HS-5 (cell line): ENCODE results near the gene ZBTB17.

Source experiments
- DNase-seq: peaks from one replicate; pipeline ENCODE4 v3.0.0-alpha.2; 2012; ENCODE audit warnings: low read depth

Gene ZBTB17

GRCh38 chr1:15946571-15947381 lies 29.1 kb downstream of the ZBTB17 start:
- no peak for DNase-seq

GRCh38 chr1:15945832-15946448 lies 30.0 kb downstream of the ZBTB17 start:
- no peak for DNase-seq

DNA sequence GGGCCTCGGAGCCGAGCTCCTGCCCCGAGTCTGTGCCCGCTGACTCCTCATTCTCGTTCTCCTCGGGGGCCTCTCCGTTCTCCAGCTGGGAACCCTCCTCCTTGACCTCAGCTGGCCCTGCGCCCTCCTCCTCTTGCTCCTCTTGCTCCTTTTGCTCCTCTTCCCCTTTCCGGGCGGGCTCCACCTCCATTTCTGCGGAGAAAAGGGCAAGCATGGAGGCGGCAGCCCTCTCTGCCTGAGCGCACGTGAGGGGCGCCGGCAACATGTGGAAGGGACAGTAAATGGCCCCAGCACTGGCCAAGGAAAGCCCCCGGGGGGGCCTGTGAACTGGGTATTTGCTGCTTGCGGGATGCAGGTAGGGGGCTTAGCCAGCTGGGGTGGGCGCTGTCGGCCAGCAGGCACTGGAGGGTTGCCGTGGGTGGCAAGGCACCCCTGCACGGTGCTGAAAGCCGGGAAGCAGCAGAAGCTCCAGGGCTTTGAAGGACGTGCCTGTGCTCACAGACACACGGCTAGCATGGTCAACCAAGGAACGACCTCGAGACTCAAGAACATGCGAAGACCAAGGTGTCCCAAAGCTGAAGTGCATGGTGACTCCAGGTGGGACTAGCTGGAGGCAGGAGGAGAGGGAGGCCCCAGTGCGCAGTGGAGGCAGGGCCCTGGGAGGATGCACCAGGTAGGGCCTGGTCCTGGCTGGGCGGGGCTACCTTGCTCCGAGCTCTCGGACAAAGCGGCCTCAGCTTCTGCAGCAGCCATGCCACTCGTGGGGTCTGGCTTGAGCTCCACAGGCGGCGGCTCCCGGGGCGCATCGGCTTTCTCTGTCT lies 30.7 kb downstream of the ZBTB17 start:
- DNase-seq = no peak

GRCh38 chr1:15944308-15945010 lies 31.4 kb downstream of the ZBTB17 start:
- no peak for DNase-seq

DNA sequence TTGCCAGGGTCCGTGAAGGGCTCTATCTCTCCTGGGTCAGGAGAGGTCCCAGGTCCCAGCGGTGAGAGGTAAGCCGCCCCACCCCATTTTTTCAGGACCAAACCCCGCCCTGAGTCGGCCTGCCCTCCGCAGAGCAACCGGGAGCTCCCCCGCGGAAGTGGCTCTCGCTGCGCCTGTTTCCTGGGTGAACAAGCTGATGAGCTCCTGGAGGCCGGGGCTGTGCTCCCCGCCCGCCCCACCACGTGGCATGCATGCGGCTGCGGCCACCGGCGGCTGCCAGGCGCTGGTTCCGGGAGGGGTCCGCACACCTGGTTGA lies 32.0 kb downstream of the ZBTB17 start:
- no peak for DNase-seq

DNA sequence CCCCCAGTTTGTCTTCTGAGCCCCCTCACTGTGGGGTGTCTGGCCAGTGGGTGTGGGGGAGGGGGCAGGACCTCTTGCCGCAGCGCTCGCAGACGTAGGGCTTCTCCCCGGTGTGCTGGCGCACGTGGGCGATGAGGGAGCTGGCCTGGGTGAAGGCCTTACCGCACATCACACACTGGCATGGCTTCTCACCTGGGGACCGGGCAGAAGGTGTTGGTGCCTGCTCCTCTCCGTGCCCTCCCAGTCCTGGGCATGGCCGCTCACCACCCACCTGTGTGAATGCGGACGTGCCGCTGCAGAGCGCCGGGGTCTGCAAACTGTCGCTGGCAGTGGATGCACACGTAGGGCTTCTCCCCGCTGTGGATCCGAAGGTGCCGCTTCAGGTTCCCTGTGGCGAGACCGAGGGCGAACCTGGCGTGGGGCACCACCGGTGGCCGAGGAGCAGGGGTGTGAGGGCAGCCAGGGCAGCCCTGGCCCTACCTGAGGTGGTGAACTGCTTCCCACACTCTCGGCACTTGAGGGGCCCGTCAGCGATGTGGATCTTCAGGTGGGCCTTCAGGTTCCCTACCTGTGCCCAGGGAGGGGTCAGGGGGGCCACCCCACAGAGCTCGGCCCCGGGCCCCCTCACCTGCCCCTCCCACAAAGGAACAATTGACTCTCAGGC lies 32.4 kb downstream of the ZBTB17 start:
- DNase-seq = no peak

GRCh38 chr1:15942661-15943327 lies 33.1 kb downstream of the ZBTB17 start:
- DNase-seq = no peak

DNA sequence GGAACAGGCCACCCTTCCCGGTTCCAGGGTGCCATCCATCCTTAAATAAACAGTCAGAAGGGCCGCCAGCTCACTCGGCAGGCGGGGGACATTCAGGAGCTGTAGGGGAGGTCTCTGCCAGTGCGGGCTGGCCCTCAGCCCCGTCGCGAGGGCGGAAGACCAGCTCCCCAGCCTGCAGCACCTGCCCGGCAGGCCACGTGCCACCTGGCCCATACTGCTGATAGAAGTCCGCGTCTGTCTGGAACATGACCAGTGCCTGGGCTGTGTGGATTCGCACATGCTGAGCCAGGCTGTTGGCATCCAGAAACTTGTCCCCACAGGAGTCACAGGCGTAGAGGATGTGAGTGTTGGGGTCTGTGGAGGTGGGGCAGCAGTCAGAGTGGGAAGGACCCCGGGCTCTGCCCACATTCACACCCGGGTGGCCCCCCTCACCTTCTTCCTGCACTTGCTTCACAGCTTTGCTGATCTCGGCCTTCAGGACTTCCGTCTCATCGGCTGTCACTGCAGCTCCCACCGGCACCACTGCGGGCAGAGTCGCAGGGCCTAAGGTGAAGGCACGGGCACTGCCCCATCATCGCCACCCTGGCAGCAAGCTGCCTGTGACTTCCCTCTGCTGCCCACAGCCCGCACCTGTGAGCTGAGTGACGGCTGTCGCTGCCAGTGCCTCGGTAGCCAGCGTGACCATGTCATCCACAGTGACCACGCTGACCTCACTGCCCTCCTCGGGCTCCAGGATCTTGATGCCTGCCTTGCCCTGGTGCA lies 33.8 kb downstream of the ZBTB17 start:
- DNase-seq = no peak

DNA sequence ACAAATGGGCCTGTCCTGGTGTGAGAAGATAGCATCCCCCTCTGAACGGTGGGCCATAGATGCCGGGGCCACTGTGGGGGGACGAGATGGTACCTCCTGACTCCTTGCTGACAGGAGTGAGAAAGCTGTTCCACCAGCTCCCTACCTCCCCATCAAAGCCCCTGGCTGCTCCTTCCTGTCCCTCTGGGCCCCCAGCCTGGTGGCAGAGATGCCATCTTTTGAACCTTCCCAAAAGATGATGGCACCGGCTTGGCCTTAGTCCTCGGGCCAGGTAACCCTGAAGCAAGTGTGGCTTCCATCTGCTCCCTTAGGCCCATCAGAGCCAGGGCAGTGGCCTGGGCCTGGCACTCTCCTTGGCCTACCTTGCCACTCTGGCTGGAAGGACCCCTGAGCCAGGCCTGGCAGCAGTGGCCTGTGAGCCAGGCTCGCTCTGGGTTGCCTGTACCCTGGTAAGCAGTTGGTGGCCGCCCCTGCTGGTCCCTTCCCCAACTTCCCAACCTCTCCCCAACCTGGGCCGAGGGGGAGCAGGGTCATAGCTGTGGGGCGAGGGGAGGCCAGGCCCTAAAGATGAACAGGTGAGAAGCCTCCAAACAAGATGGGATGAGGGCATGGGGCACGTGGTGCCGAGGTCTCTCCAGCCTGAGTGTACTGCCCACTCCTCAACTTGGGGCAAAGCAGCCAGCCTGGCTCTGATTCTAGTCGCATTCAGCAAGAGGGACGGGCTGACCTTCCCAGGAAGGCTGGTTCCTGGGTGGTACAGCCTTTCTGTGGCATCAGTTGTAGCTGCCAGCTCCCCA lies 34.7 kb downstream of the ZBTB17 start:
- DNase-seq = no peak

DNA sequence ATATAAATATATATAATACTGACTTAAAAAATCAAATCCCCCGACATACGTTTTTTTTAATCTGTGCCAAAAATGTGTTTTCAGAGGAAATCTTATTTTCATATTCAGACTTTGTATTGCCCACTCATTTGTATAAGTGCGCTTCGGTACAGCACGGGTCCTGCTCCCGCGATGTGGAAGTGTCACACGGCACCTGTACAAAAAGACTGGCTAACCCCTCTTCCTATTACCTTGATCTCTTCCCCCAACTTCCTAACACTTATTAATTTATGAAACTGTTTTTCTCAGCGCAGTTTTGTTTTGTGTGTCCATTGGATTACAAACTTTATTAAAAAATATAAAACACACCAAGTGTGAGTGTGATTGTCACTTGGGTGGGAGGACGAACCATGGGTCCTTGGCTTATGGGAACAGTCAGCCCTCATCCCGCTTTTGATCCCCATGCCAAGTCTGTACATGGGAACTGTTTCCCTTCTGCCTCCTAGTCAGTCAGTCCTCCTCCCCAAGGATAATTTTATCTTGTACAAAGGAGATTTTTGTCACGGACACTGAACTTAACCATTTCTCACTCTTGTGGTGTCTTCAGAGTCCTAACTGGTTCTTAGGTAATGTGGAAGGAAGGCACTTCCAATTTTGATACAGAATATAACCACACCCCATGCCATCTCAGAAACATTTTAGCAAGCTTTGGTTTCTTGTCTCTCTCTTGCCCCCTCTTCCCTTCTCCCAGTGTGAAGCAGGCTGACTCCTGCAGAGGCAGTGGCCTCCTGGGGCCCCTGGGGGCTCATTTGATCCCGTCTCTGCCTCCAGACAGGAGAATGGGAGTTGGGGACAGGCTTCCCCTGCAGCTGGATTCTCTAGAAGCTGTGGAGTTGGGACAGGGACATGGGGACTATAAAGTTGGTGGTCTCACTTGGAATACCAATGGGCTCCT lies 35.5 kb downstream of the ZBTB17 start:
- DNase-seq = no peak

DNA sequence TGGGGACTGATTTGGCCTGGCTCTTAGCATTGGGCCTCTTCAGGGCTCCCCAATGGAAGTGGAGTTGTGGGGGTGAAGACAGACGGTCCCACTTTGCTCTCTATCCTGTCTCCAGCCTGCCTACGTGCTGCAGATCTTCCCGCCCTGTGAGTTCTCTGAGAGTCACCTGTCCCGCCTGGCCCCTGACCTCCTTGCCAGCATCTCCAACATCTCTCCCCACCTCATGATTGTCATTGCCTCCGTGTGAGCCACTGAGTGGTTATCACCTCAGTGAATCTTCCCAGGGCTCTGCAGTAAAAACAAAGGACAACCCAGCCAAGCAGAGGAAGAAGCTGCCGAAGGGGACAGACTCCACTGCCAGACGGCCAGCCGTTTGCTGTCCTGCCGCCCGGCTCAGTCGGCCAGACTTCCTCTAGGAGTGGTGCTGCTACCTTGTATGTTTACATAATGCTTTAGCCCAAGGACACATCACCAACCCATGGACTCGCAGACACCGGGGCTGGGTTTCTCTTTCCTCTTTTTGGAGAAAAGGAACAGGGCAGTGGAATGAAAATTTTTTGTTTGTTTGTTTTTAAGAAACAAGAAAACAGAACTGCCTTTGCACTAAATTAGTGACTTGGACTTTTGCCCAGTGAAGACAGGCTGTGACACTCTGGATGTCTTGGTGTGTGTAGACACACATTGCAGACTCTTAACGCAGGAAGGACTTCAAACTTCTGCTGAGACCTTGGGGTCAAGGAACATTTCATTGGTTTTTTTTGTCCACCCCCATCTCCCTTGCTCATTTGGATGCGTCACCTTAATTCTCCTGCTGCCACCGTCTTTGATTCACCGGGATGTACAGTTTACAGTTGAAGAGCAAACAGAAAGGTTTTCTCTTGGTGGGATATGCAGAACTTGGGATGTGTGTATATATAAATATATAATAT lies 36.5 kb downstream of the ZBTB17 start:
- no peak for DNase-seq

GRCh38 chr1:15938628-15939161 lies 37.2 kb downstream of the ZBTB17 start:
- no peak for DNase-seq

- DNase-seq = no peak
These were observed 38.2 kb downstream of the ZBTB17 start for GRCh38 chr1:15937706-15938168.

DNA sequence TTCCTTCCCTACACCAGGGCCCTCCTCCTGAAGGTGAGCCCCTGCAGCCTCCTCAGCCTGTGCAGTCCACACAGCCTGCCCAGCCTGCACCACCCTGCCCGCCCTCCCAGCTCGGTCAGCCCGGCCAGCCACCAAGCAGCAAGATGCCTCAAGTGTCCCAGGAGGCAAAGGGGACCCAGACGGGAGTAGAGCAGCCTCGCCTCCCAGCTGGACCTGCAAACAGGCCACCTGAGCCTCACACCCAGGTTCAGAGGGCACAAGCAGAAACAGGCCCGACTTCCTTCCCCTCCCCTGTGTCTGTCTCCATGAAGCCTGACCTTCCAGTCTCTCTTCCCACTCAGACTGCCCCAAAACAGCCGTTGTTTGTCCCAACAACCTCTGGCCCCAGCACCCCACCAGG lies 38.8 kb downstream of the ZBTB17 start:
- DNase-seq = no peak

- no peak for DNase-seq
These were observed 39.9 kb downstream of the ZBTB17 start for GRCh38 chr1:15936025-15936424.

DNA sequence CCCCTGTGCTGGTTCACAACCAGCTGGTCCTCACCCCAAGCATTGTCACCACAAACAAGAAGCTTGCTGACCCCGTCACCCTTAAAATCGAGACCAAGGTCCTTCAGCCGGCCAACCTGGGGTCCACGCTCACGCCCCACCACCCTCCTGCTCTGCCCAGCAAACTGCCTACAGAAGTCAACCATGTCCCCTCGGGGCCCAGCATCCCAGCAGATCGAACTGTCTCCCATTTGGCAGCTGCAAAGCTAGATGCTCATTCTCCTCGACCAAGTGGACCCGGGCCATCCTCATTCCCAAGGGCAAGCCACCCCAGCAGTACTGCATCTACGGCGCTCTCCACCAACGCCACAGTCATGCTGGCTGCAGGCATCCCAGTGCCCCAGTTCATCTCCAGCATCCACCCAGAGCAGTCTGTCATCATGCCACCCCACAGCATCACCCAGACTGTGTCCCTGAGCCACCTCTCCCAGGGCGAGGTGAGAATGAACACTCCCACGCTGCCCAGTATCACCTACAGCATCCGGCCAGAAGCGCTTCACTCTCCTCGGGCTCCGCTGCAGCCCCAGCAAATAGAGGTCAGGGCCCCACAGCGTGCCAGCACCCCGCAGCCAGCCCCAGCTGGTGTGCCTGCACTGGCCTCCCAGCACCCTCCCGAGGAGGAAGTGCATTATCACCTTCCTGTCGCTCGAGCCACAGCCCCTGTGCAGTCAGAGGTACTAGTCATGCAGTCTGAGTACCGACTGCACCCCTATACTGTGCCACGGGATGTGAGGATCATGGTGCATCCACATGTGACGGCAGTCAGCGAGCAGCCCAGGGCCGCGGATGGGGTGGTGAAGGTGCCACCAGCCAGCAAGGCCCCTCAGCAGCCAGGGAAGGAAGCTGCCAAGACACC lies 40.6 kb downstream of the ZBTB17 start:
- DNase-seq = no peak
